Fibroblast of skin of right quadriceps (primary cell): ENCODE data around the gene HOXD10.

ENCODE experiments used
- DNase-seq: peaks from one replicate; pipeline ENCODE4 v3.0.0-alpha.2; 2013

HOXD10 gene

GRCh38 chr2:176137252-176137580 is 20.6 kb downstream of the HOXD10 start:
- no peak for DNase-seq

- DNase-seq, result peak; percentile 48
Measured at GRCh38 chr2:176137906-176138305, 21.3 kb downstream of the HOXD10 start.

- peak; percentile 54 for DNase-seq
Measured at GRCh38 chr2:176138526-176138922, 21.9 kb downstream of the HOXD10 start.

GRCh38 chr2:176138923-176139660 is 22.5 kb downstream of the HOXD10 start:
- peak; percentile 57 for DNase-seq

GRCh38 chr2:176139661-176140512 is 23.3 kb downstream of the HOXD10 start:
- peak; percentile 73 for DNase-seq

- DNase-seq, result peak; percentile 84
Measured at GRCh38 chr2:176140513-176141317, 24.1 kb downstream of the HOXD10 start.

GRCh38 chr2:176142281-176142680 is 25.7 kb downstream of the HOXD10 start:
- DNase-seq, result no peak

- no peak for DNase-seq
Measured at GRCh38 chr2:176145085-176145969, 28.7 kb downstream of the HOXD10 start.

- peak; percentile 38 for DNase-seq
Measured at GRCh38 chr2:176146101-176146500, 29.5 kb downstream of the HOXD10 start.

- no peak for DNase-seq
Measured at GRCh38 chr2:176146645-176147044, 30.1 kb downstream of the HOXD10 start.

- no peak for DNase-seq
Measured at GRCh38 chr2:176147210-176147799, 30.7 kb downstream of the HOXD10 start.

GRCh38 chr2:176147800-176148496 is 31.4 kb downstream of the HOXD10 start:
- DNase-seq, result no peak

- DNase-seq, result no peak
Measured at GRCh38 chr2:176148751-176149421, 32.3 kb downstream of the HOXD10 start.

GRCh38 chr2:176149481-176149938 is 32.9 kb downstream of the HOXD10 start:
- no peak for DNase-seq

GRCh38 chr2:176149939-176150583 is 33.5 kb downstream of the HOXD10 start:
- DNase-seq, result no peak

GRCh38 chr2:176150584-176151441 is 34.2 kb downstream of the HOXD10 start:
- DNase-seq, result no peak

- DNase-seq, result no peak
Measured at GRCh38 chr2:176151442-176152287, 35.1 kb downstream of the HOXD10 start, which contains the start of gene HOXD4. Gene HOXD4 (plus strand): TSS chr2:176151550. CDS start chr2:176151634, 84 bp downstream.
